Measurements from ENCODE around the gene ABTB1.

Gene ABTB1

GRCh38 chr3:127682561-127682960, 9.8 kb downstream of the ABTB1 start:
- Mint-ChIP-seq H3K27me3 (ENCODE audit: low read depth) (no peaks in the 10 kb centered on the region), H3K9me3 (no peaks in the 10 kb centered on the region), H3K27ac (no peak overlapping the region), H3K4me3 (no peak overlapping the region), H3K36me3 (ENCODE audit: low read depth) (no peaks in the 10 kb centered on the region), H3K4me1 (ENCODE audit: low read depth) (peaks cover 3% of the 10 kb centered on the region)

GRCh38 chr3:127684871-127685707, 12.3 kb downstream of the ABTB1 start:
- Mint-ChIP-seq H3K27me3 (ENCODE audit: low read depth) (no peaks in the 10 kb centered on the region), H3K9me3 (no peaks in the 10 kb centered on the region), H3K27ac (no peak overlapping the region), H3K4me1 (ENCODE audit: low read depth) (peaks cover 3% of the 10 kb centered on the region), H3K4me3 (no peak overlapping the region), H3K36me3 (ENCODE audit: low read depth) (no peaks in the 10 kb centered on the region)

GRCh38 chr3:127685708-127686511, 13.2 kb downstream of the ABTB1 start:
- no peaks in the 10 kb centered on the region for H3K27me3 Mint-ChIP-seq (ENCODE audit: low read depth)
- H3K9me3 Mint-ChIP-seq = no peaks in the 10 kb centered on the region
- H3K4me3 Mint-ChIP-seq = no peak overlapping the region
- H3K27ac Mint-ChIP-seq = no peak overlapping the region
- H3K4me1 Mint-ChIP-seq (ENCODE audit: low read depth) = peaks cover 3% of the 10 kb centered on the region
- H3K36me3 Mint-ChIP-seq (ENCODE audit: low read depth) = no peaks in the 10 kb centered on the region

- H3K27me3 Mint-ChIP-seq (ENCODE audit: low read depth) = no peaks in the 10 kb centered on the region
- H3K9me3 Mint-ChIP-seq = no peaks in the 10 kb centered on the region
- H3K27ac Mint-ChIP-seq = no peak overlapping the region
- H3K36me3 Mint-ChIP-seq (ENCODE audit: low read depth) = no peaks in the 10 kb centered on the region
- peaks cover 3% of the 10 kb centered on the region for H3K4me1 Mint-ChIP-seq (ENCODE audit: low read depth)
- H3K4me3 Mint-ChIP-seq = no peak overlapping the region
Observed at GRCh38 chr3:127686512-127686894, 13.8 kb downstream of the ABTB1 start.

GRCh38 chr3:127687228-127687737, 14.5 kb downstream of the ABTB1 start:
- Mint-ChIP-seq H3K4me1 (ENCODE audit: low read depth) (peaks cover 3% of the 10 kb centered on the region), H3K27ac (no peak overlapping the region), H3K27me3 (ENCODE audit: low read depth) (no peaks in the 10 kb centered on the region), H3K9me3 (no peaks in the 10 kb centered on the region), H3K36me3 (ENCODE audit: low read depth) (no peaks in the 10 kb centered on the region), H3K4me3 (no peak overlapping the region)

GRCh38 chr3:127688022-127688415, 15.3 kb downstream of the ABTB1 start:
- peaks cover 3% of the 10 kb centered on the region for H3K4me1 Mint-ChIP-seq (ENCODE audit: low read depth)
- no peak overlapping the region for H3K4me3 Mint-ChIP-seq
- no peaks in the 10 kb centered on the region for H3K36me3 Mint-ChIP-seq (ENCODE audit: low read depth)
- no peaks in the 10 kb centered on the region for H3K9me3 Mint-ChIP-seq
- H3K27ac Mint-ChIP-seq = no peak overlapping the region
- no peaks in the 10 kb centered on the region for H3K27me3 Mint-ChIP-seq (ENCODE audit: low read depth)

GRCh38 chr3:127688416-127689265, 15.9 kb downstream of the ABTB1 start:
- Mint-ChIP-seq H3K27ac (no peak overlapping the region), H3K27me3 (ENCODE audit: low read depth) (no peaks in the 10 kb centered on the region), H3K9me3 (no peaks in the 10 kb centered on the region), H3K4me3 (no peak overlapping the region), H3K4me1 (ENCODE audit: low read depth) (peaks cover 1% of the 10 kb centered on the region), H3K36me3 (ENCODE audit: low read depth) (no peaks in the 10 kb centered on the region)

GRCh38 chr3:127689266-127689860, 16.6 kb downstream of the ABTB1 start:
- H3K27me3 Mint-ChIP-seq (ENCODE audit: low read depth) = no peaks in the 10 kb centered on the region
- H3K4me3 Mint-ChIP-seq = no peak overlapping the region
- H3K4me1 Mint-ChIP-seq (ENCODE audit: low read depth) = no peaks in the 10 kb centered on the region
- H3K9me3 Mint-ChIP-seq = no peaks in the 10 kb centered on the region
- H3K36me3 Mint-ChIP-seq (ENCODE audit: low read depth) = no peaks in the 10 kb centered on the region
- no peak overlapping the region for H3K27ac Mint-ChIP-seq

- H3K36me3 Mint-ChIP-seq (ENCODE audit: low read depth) = no peaks in the 10 kb centered on the region
- no peaks in the 10 kb centered on the region for H3K27me3 Mint-ChIP-seq (ENCODE audit: low read depth)
- no peaks in the 10 kb centered on the region for H3K4me1 Mint-ChIP-seq (ENCODE audit: low read depth)
- H3K27ac Mint-ChIP-seq = no peak overlapping the region
- no peaks in the 10 kb centered on the region for H3K9me3 Mint-ChIP-seq
- H3K4me3 Mint-ChIP-seq = no peak overlapping the region
Observed at GRCh38 chr3:127690106-127690505, 17.4 kb downstream of the ABTB1 start.

- no peak overlapping the region for H3K4me3 Mint-ChIP-seq
Observed at GRCh38 chr3:127690823-127691452, 18.2 kb downstream of the ABTB1 start.

GRCh38 chr3:127691489-127691888, 18.7 kb downstream of the ABTB1 start:
- H3K4me3 Mint-ChIP-seq = no peak overlapping the region
- no peaks in the 10 kb centered on the region for H3K4me1 Mint-ChIP-seq (ENCODE audit: low read depth)
- H3K27me3 Mint-ChIP-seq (ENCODE audit: low read depth) = no peaks in the 10 kb centered on the region
- no peaks in the 10 kb centered on the region for H3K36me3 Mint-ChIP-seq (ENCODE audit: low read depth)
- H3K9me3 Mint-ChIP-seq = no peaks in the 10 kb centered on the region
- no peak overlapping the region for H3K27ac Mint-ChIP-seq

More at GRCh38 chr3:127690823-127691452, 18.2 kb downstream of the ABTB1 start:
- no peaks in the 10 kb centered on the region for H3K4me1 Mint-ChIP-seq (ENCODE audit: low read depth)
- no peaks in the 10 kb centered on the region for H3K9me3 Mint-ChIP-seq
- H3K27me3 Mint-ChIP-seq (ENCODE audit: low read depth) = no peaks in the 10 kb centered on the region
- H3K27ac Mint-ChIP-seq = no peak overlapping the region
- H3K36me3 Mint-ChIP-seq (ENCODE audit: low read depth) = no peaks in the 10 kb centered on the region

- Mint-ChIP-seq H3K36me3 (ENCODE audit: low read depth) (no peaks in the 10 kb centered on the region), H3K4me3 (no peak overlapping the region), H3K27ac (no peak overlapping the region), H3K4me1 (ENCODE audit: low read depth) (no peaks in the 10 kb centered on the region), H3K9me3 (no peaks in the 10 kb centered on the region), H3K27me3 (ENCODE audit: low read depth) (no peaks in the 10 kb centered on the region)
Observed at GRCh38 chr3:127691974-127692373, 19.2 kb downstream of the ABTB1 start.

- H3K36me3 Mint-ChIP-seq (ENCODE audit: low read depth) = no peaks in the 10 kb centered on the region
- no peaks in the 10 kb centered on the region for H3K27me3 Mint-ChIP-seq (ENCODE audit: low read depth)
- no peak overlapping the region for H3K4me3 Mint-ChIP-seq
- H3K4me1 Mint-ChIP-seq (ENCODE audit: low read depth) = peaks cover 3% of the 10 kb centered on the region
- no peak overlapping the region for H3K27ac Mint-ChIP-seq
- no peaks in the 10 kb centered on the region for H3K9me3 Mint-ChIP-seq
Observed at GRCh38 chr3:127692501-127693335, 20.0 kb downstream of the ABTB1 start.
